Limb (tissue), 2 donors: ENCODE results near the gene FDX2.
A peak's percentile ranks its signal among the peaks of the same experiment; 100 is the strongest.

Experiments
- DNase-seq, 2 donors: peaks; one replicate each; pipeline ENCODE4 v3.0.0-alpha.2; 2016; ENCODE audit errors: extremely low spot score in 2 of 2

Gene FDX2

GRCh38 chr19:10299545-10300458, 16.0 kb downstream of the FDX2 start:
- DNase-seq = no peak

DNA sequence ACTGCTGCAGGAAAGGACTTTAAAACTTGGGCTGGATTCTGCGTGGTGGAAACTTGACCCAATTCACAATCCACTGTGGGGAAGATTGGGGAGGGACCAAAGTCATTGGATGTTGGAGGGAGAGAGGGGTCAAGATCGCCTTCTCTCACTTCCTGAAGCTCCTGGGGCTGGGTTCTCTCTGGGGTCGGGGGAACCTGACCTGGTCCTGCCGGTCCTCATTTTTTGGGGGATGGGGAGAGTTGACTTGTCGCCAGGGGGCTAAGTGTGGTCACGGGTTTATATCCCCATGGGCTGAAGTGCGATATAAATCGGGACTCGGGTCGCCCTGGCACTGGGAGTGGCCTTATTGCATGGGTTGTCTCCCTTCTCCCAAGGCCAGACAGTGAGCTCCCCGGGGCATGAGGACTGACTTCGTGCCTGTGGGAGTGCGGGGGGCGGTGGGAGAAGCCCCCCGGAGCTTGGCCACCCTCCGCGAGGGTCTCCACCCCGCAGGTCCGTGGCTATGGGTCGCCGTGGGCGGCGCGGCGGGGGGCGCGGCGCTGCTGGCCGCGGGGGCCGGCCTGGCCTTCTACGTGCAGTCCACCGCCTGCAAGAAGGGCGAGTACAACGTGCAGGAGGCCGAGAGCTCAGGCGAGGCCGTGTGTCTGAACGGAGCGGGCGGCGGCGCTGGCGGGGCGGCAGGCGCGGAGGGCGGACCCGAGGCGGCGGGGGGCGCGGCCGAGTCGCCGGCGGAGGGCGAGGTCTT, 19.8 kb downstream of the FDX2 start:
- DNase-seq = no peak

- DNase-seq = no peak
Measured at GRCh38 chr19:10295305-10295846, 20.4 kb downstream of the FDX2 start.

- DNase-seq = no peak
Measured at GRCh38 chr19:10294368-10294697, 21.5 kb downstream of the FDX2 start.

- no peak for DNase-seq
Measured at GRCh38 chr19:10293637-10294367, 22.0 kb downstream of the FDX2 start.

- no peak for DNase-seq
Measured at GRCh38 chr19:10292789-10293636, 22.8 kb downstream of the FDX2 start.

- peak in 1 of 2 donors; percentile 78 for DNase-seq
Measured at GRCh38 chr19:10292206-10292788, 23.5 kb downstream of the FDX2 start.

DNA sequence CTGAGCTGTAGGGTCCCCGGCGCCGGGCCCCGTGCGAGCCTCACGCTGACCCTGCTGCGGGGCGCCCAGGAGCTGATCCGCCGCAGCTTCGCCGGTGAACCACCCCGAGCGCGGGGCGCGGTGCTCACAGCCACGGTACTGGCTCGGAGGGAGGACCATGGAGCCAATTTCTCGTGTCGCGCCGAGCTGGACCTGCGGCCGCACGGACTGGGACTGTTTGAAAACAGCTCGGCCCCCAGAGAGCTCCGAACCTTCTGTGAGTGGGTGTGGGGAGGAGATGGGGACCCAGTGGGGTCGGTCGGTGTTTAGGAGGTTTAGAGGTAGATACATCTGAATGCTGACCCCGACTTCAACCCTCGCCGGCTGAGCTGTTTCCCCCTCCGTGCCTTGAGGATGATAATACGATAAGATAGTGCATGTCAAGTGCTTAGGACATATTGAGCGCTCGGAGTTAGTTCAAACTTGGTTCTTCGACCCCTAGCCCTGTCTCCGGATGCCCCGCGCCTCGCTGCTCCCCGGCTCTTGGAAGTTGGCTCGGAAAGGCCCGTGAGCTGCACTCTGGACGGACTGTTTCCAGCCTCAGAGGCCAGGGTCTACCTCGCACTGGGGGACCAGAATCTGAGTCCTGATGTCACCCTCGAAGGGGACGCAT, 24.1 kb downstream of the FDX2 start:
- DNase-seq = no peak

GRCh38 chr19:10290876-10291553, 24.8 kb downstream of the FDX2 start:
- no peak for DNase-seq

- DNase-seq = no peak
Measured at GRCh38 chr19:10290357-10290875, 25.4 kb downstream of the FDX2 start.

- DNase-seq = no peak
Measured at GRCh38 chr19:10289836-10290356, 25.9 kb downstream of the FDX2 start, which contains the start of gene ICAM5. ICAM5 (plus strand) TSS chr19:10289952; CDS start chr19:10290044, 92 bp downstream.

DNA sequence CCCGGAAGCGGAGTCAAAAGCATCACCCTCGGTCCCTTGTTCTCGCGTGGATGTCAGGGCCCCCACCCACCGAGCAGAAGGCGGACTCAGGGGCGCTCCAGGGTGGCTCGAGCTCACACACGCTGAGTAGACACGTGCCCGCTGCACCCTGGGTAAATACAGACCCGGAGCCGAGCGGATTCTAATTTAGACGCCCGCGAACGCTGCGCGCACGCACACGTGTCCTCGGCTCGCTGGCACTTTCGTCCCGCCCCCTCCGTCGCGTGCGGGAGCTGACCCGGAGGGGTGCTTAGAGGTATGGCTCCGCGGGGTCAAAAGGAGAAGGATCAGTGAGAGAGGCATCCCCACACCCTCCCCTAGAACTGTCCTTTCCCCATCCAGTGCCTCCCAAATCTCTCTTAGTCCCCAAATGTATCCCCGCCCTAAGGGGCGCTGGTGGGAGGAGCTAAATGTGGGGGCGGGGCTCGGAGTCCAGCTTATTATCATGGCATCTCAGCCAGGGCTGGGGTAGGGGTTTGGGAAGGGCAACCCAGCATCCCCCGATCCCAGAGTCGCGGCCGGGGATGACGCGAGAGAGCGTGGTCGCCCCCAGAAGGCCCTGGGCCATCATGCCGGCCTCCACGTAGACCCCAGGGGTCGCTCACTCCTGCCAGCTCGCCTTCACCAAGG, 26.5 kb downstream of the FDX2 start:
- DNase-seq = no peak

DNA sequence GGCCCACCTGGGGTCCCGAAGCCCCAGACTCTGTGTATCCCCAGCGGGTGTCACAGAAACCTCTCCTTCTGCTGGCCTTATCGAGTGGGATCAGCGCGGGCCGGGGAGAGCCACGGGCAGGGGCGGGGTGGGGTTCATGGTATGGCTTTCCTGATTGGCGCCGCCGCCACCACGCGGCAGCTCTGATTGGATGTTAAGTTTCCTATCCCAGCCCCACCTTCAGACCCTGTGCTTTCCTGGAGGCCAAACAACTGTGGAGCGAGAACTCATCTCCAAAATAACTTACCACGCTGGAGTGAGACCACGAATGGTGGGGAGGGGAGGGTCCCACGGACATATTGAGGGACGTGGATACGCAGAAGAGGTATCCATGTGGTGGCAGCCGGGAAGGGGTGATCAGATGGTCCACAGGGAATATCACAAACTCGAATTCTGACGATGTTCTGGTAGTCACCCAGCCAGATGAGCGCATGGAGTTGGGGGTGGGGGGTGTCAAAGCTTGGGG, 27.1 kb downstream of the FDX2 start:
- DNase-seq = peak in 1 of 2 donors; percentile 67

DNA sequence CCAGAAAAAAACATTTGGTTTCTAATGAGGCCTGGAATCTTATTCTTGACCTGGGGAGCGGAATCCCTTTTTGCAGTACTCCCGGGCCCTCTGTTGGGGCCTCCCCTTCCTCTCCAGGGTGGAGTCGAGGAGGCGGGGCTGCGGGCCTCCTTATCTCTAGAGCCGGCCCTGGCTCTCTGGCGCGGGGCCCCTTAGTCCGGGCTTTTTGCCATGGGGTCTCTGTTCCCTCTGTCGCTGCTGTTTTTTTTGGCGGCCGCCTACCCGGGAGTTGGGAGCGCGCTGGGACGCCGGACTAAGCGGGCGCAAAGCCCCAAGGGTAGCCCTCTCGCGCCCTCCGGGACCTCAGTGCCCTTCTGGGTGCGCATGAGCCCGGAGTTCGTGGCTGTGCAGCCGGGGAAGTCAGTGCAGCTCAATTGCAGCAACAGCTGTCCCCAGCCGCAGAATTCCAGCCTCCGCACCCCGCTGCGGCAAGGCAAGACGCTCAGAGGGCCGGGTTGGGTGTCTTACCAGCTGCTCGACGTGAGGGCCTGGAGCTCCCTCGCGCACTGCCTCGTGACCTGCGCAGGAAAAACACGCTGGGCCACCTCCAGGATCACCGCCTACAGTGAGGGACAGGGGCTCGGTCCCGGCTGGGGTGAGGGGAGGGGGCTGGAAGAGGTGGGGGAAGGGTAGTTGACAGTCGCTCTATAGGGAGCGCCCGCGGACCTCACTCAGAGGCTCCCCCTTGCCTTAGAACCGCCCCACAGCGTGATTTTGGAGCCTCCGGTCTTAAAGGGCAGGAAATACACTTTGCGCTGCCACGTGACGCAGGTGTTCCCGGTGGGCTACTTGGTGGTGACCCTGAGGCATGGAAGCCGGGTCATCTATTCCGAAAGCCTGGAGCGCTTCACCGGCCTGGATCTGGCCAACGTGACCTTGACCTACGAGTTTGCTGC, 28.7 kb downstream of the FDX2 start, which contains the start of gene ICAM4:
Gene ICAM4 (plus strand): TSS at position 153 of the 935 bp plus-strand sequence. CDS start 58 bp downstream, at position 211.
- DNase-seq = peak; percentile 27 to 72

DNA sequence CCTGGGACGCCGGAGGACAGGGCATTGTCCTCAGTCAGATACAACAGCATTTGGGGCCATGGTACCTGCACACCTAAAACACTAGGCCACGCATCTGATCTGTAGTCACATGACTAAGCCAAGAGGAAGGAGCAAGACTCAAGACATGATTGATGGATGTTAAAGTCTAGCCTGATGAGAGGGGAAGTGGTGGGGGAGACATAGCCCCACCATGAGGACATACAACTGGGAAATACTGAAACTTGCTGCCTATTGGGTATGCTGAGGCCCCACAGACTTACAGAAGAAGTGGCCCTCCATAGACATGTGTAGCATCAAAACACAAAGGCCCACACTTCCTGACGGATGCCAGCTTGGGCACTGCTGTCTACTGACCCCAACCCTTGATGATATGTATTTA, 30.4 kb downstream of the FDX2 start:
- DNase-seq = no peak

DNA sequence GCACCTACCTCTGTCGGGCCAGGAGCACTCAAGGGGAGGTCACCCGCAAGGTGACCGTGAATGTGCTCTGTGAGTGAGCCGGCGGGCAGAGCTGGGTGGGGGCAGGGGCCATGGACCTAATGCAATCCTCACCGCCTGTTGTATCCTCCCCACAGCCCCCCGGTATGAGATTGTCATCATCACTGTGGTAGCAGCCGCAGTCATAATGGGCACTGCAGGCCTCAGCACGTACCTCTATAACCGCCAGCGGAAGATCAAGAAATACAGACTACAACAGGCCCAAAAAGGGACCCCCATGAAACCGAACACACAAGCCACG, 30.9 kb downstream of the FDX2 start:
- no peak for DNase-seq
